Urothelium cell line (cell line): Measurements from ENCODE around the gene DNMT3A.
A peak's percentile ranks its signal among the peaks of the same experiment; 100 is the strongest.

Experiments
- DNase-seq: peaks from one replicate; pipeline ENCODE4 v3.0.0; 2011; ENCODE audit warnings: low spot score, mixed read lengths
- FAIRE-seq: peaks from 2 replicates; lab custom pipeline; 2011; peaks lifted over from hg19 to GRCh38; lab: Jason Lieb, UNC

The DNMT3A gene

GRCh38 chr2:25262288-25262687, 79.4 kb downstream of the DNMT3A start:
- no peak for FAIRE-seq
- DNase-seq, result no peak

- DNase-seq (no peak), FAIRE-seq (no peak)
Measured at GRCh38 chr2:25259737-25260124, 82.0 kb downstream of the DNMT3A start.

- DNase-seq, result no peak
- no peak for FAIRE-seq
Measured at GRCh38 chr2:25258847-25259736, 82.6 kb downstream of the DNMT3A start.

GRCh38 chr2:25257931-25258846, 83.5 kb downstream of the DNMT3A start:
- DNase-seq, result no peak

GRCh38 chr2:25257032-25257552, 84.6 kb downstream of the DNMT3A start:
- no peak for FAIRE-seq
- no peak for DNase-seq

More at GRCh38 chr2:25257931-25258846, 83.5 kb downstream of the DNMT3A start:
- no peak for FAIRE-seq

GRCh38 chr2:25256488-25256875, 85.2 kb downstream of the DNMT3A start:
- DNase-seq (no peak), FAIRE-seq (no peak)

- FAIRE-seq (no peak), DNase-seq (no peak)
Measured at GRCh38 chr2:25255745-25256487, 85.8 kb downstream of the DNMT3A start.

- DNase-seq (no peak), FAIRE-seq (no peak)
Measured at GRCh38 chr2:25254961-25255360, 86.8 kb downstream of the DNMT3A start.

GRCh38 chr2:25253153-25253626, 88.5 kb downstream of the DNMT3A start:
- DNase-seq (no peak), FAIRE-seq (no peak)

- no peak for DNase-seq
- no peak for FAIRE-seq
Measured at GRCh38 chr2:25252291-25253152, 89.2 kb downstream of the DNMT3A start.

GRCh38 chr2:25251422-25252273, 90.1 kb downstream of the DNMT3A start:
- FAIRE-seq, result no peak
- DNase-seq, result no peak

- no peak for FAIRE-seq
Measured at GRCh38 chr2:25251071-25251421, 90.7 kb downstream of the DNMT3A start.

GRCh38 chr2:25250331-25251070, 91.2 kb downstream of the DNMT3A start:
- peak; percentile 66 for FAIRE-seq

More at GRCh38 chr2:25251071-25251421, 90.7 kb downstream of the DNMT3A start:
- no peak for DNase-seq

GRCh38 chr2:25249785-25250184, 91.9 kb downstream of the DNMT3A start:
- no peak for FAIRE-seq
- DNase-seq, result no peak

More at GRCh38 chr2:25250331-25251070, 91.2 kb downstream of the DNMT3A start:
- peak; percentile 85 for DNase-seq

GRCh38 chr2:25247792-25248512, 93.8 kb downstream of the DNMT3A start:
- DNase-seq (no peak), FAIRE-seq (no peak)

GRCh38 chr2:25246558-25247290, 95.0 kb downstream of the DNMT3A start:
- DNase-seq, result no peak
- peak; percentile 42 for FAIRE-seq

GRCh38 chr2:25246001-25246400, 95.7 kb downstream of the DNMT3A start:
- no peak for FAIRE-seq
- DNase-seq, result no peak
